ENCODE measurements around the gene ZNF536. TPM values are rescaled to one million over a fixed set of nuclear protein-coding genes. Genes with fewer than 3 reads are reported as not detected.

ZNF536 gene
- total RNA-seq, 1 experiment from 2014 or later, result not detected

DNA sequence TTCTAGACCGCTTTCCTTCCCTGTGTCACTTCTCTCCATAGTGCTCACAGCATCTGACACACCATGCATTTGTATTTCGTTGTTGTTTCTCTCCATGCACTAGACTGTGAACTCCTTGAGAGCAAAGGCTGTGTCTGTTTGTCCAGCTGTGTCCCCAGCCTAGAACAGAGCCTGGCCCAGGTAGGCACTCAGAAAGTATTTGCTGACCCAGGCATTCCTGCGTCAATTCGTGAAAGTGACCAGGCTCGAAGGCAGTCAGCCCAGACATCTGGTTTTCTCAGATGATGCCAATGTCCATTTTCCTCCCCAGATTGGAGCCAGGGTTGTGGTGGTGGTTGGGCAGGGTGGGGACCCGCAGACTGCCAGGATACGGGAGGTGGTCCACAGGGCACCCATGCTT lies 164.8 kb downstream of the ZNF536 start:
- no peaks in the 10 kb centered on the region for H3K4me1 Mint-ChIP-seq (ENCODE audit: low read depth, unreplicated experiment)
- H3K4me3 Mint-ChIP-seq (ENCODE audit: unreplicated experiment), result no peak overlapping the region
- POLR2A ChIA-PET, result no interaction called here
- no peaks in the 10 kb centered on the region for H3K9me3 ChIP-seq
- no peaks in the 10 kb centered on the region for H3K27me3 ChIP-seq (replicated peaks; ENCODE audit: control insufficient read depth, insufficient read depth, low read length)
- H3K4me1 ChIP-seq, result no peaks in the 10 kb centered on the region
- H3K4me3 ChIP-seq (ENCODE audit: low read depth, low read length), result no peak overlapping the region
- DNase-seq, result no peak
- TF ChIP-seq, protein P1, sequence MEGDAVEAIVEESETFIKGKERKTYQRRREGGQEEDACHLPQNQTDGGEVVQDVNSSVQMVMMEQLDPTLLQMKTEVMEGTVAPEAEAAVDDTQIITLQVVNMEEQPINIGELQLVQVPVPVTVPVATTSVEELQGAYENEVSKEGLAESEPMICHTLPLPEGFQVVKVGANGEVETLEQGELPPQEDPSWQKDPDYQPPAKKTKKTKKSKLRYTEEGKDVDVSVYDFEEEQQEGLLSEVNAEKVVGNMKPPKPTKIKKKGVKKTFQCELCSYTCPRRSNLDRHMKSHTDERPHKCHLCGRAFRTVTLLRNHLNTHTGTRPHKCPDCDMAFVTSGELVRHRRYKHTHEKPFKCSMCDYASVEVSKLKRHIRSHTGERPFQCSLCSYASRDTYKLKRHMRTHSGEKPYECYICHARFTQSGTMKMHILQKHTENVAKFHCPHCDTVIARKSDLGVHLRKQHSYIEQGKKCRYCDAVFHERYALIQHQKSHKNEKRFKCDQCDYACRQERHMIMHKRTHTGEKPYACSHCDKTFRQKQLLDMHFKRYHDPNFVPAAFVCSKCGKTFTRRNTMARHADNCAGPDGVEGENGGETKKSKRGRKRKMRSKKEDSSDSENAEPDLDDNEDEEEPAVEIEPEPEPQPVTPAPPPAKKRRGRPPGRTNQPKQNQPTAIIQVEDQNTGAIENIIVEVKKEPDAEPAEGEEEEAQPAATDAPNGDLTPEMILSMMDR (IDR thresholded peaks at IDR 0.05; ENCODE audit: insufficient read depth in 1 of 2, low read depth in 1 of 2, low read length in 1 of 2, severe bottlenecking in 1 of 2, unreplicated experiment in 1 of 2), result no peak
- no TSS peak for BruUV-seq (replicated peaks)
- H3K27me3 Mint-ChIP-seq (ENCODE audit: insufficient read depth, unreplicated experiment), result peaks cover 15% of the 10 kb centered on the region
- no peaks in the 10 kb centered on the region for H3K36me3 Mint-ChIP-seq (ENCODE audit: insufficient read depth, unreplicated experiment)
- intact Hi-C loops (cut with micrococcal nuclease; ENCODE audit: unreplicated experiment), result no loop called here
- H3K36me3 ChIP-seq (ENCODE audit: control insufficient read depth, insufficient read depth, low read length), result no peaks in the 10 kb centered on the region
- H3K27ac Mint-ChIP-seq (ENCODE audit: unreplicated experiment), result no peak overlapping the region
- H3K9me3 Mint-ChIP-seq (ENCODE audit: unreplicated experiment), result peaks cover 9% of the 10 kb centered on the region
- CTCF ChIA-PET, result no interaction called here

DNA sequence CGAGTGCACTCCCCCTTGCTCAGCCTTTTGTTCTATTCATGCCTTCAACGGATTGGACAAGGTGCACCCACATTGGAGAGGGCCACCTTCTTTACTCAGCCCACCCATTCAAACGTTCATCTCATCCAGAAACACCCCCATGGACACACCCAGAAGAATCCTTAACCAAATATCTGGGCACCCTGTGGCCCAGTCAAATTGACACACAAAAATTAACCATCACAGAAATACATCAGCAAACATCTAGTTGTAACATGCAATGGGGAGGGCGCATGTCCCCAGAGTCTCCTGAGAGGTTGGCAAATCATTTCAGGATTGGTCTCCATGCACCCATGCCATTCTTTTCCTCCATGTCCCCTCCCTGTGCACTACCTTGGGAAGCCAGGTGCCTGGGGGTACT lies 167.1 kb downstream of the ZNF536 start:
- Mint-ChIP-seq H3K4me3 (ENCODE audit: unreplicated experiment) (no peak overlapping the region), H3K36me3 (ENCODE audit: insufficient read depth, unreplicated experiment) (no peaks in the 10 kb centered on the region), H3K27ac (ENCODE audit: unreplicated experiment) (no peak overlapping the region), H3K4me1 (ENCODE audit: low read depth, unreplicated experiment) (no peaks in the 10 kb centered on the region), H3K9me3 (ENCODE audit: unreplicated experiment) (peaks cover 9% of the 10 kb centered on the region), H3K27me3 (ENCODE audit: insufficient read depth, unreplicated experiment) (peaks cover 15% of the 10 kb centered on the region)
- no peak for DNase-seq
- H3K4me1 ChIP-seq, result no peaks in the 10 kb centered on the region
- CTCF ChIA-PET, result no interaction called here
- POLR2A ChIA-PET, result no interaction called here
- H3K4me3 ChIP-seq (ENCODE audit: low read depth, low read length), result no peak overlapping the region
- H3K27me3 ChIP-seq (replicated peaks; ENCODE audit: control insufficient read depth, insufficient read depth, low read length), result no peaks in the 10 kb centered on the region
- no peaks in the 10 kb centered on the region for H3K36me3 ChIP-seq (ENCODE audit: control insufficient read depth, insufficient read depth, low read length)
- no peaks in the 10 kb centered on the region for H3K9me3 ChIP-seq
- TF ChIP-seq, protein P1 (IDR thresholded peaks at IDR 0.05; ENCODE audit: insufficient read depth in 1 of 2, low read depth in 1 of 2, low read length in 1 of 2, severe bottlenecking in 1 of 2, unreplicated experiment in 1 of 2), result no peak
- intact Hi-C loops (cut with micrococcal nuclease; ENCODE audit: unreplicated experiment), result no loop called here
- BruUV-seq (replicated peaks), result no TSS peak

DNA sequence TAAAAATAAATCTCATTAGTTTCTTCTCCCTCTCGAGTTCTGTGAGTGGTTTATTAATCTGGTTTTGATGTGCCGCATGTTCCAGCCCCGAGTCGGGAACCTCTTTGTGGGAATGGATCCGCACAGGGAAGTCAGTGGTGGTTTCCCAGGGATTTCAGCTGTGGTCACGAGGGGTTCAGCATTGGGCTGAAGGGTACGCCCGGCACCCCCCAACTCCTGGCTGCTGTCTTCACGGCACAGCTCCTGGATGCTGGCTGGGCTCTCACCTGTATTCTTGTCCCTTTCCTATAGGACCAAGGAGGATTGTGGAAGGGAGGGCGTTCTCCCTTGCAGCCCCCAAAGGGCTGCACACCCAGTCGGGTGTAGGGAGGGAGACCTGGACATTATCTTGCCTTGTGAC lies 167.8 kb downstream of the ZNF536 start:
- H3K4me1 Mint-ChIP-seq (ENCODE audit: low read depth, unreplicated experiment), result no peaks in the 10 kb centered on the region
- H3K36me3 Mint-ChIP-seq (ENCODE audit: insufficient read depth, unreplicated experiment), result no peaks in the 10 kb centered on the region
- H3K4me3 ChIP-seq (ENCODE audit: low read depth, low read length), result no peak overlapping the region
- ChIA-PET CTCF (no interaction called here), POLR2A (no interaction called here)
- peaks cover 15% of the 10 kb centered on the region for H3K27me3 Mint-ChIP-seq (ENCODE audit: insufficient read depth, unreplicated experiment)
- H3K27ac Mint-ChIP-seq (ENCODE audit: unreplicated experiment), result no peak overlapping the region
- H3K36me3 ChIP-seq (ENCODE audit: control insufficient read depth, insufficient read depth, low read length), result no peaks in the 10 kb centered on the region
- H3K9me3 Mint-ChIP-seq (ENCODE audit: unreplicated experiment), result peaks cover 9% of the 10 kb centered on the region
- H3K9me3 ChIP-seq, result no peaks in the 10 kb centered on the region
- no peaks in the 10 kb centered on the region for H3K4me1 ChIP-seq
- H3K27me3 ChIP-seq (replicated peaks; ENCODE audit: control insufficient read depth, insufficient read depth, low read length), result no peaks in the 10 kb centered on the region
- no peak for DNase-seq
- BruUV-seq (replicated peaks), result no TSS peak
- TF ChIP-seq, protein P1 (IDR thresholded peaks at IDR 0.05; ENCODE audit: insufficient read depth in 1 of 2, low read depth in 1 of 2, low read length in 1 of 2, severe bottlenecking in 1 of 2, unreplicated experiment in 1 of 2), result no peak
- intact Hi-C loops (cut with micrococcal nuclease; ENCODE audit: unreplicated experiment), result no loop called here
- no peak overlapping the region for H3K4me3 Mint-ChIP-seq (ENCODE audit: unreplicated experiment)
